Hematopoietic multipotent progenitor cell treated with erythropoietin and hydrocortisone succinate and interleukin-3 and kit ligand, for 15 days (in vitro differentiated cells): Measurements from ENCODE around the gene RAD51B.

Source experiments
- DNase-seq: peaks from one replicate; pipeline ENCODE4 v3.0.0-alpha.2; 2015; ENCODE audit warnings: low spot score

The RAD51B gene

DNA sequence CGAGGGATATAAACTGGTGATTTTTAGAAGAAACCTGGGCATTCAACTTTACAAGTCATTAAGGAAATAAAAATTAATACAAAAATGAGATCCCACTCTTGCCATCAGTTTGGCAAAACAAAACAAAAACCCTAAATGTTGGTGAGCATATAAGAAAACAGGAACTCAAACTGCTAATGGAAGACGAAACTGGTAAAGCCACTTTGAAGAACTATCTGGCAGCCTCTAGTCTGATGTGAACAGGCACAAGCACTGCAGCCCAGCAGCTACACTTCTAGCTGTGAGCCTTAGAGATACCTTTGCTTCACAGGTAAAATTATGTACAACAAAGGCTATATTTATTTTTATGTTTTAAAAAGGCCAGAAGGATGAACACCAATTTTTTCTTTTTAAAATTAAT is 513.7 kb downstream of the RAD51B start:
- DNase-seq: no peak

DNA sequence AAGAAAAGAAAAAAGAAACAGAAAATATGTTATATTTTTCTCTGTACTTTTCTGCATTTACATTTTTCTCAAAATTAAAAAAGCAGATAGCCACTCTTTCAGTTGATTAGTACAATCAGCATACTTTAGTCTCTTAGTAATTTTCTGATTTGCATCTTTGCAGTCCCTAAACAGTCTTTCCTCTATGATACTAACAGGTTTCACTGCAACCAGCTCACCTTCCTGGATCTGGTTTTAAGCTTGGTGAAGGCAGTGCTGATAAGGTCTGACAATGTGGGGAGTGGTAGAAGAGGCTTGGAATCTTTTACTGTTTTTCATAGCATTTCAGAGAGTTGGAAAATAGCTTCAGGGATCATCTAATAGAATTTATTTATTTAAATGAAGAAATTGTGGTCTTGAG is 515.7 kb downstream of the RAD51B start:
- no peak for DNase-seq

DNA sequence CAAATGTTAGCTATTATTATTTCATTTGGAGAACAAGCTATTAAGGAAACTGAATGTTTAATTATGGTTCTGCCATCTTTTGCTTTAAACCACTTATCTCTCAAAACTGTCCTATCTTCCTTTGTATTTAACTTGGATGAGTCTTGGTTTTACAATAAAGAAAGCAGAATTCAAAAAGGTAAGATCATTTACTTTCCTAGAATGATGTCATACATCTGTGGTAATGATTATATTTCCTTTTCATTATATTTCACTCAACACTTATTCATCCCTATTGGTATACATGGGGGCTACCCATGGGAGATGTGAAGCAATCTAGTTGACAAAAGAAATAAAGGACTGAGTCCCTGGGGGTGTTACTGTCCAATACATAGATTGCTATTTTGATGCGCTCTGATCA is 516.6 kb downstream of the RAD51B start:
- no peak for DNase-seq

DNA sequence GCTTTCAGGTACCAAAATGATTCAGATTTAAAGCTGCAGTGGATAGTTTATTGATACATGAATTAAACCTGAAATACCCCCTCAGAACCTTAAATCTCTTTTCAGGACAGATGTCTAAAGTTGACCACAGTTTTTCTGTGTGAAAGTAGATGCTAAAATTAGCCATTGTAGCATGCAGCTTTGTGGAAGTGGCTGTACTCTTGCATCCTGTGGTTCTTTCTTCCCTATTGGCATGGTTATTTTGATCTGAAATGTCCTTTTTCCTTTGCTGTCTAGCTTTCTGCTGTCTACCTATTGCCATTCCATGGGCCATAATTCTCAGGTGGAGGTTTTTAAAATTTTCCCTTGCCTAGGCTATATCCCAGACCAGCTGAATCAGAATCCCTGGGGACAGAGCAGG is 517.7 kb downstream of the RAD51B start:
- no peak for DNase-seq

DNA sequence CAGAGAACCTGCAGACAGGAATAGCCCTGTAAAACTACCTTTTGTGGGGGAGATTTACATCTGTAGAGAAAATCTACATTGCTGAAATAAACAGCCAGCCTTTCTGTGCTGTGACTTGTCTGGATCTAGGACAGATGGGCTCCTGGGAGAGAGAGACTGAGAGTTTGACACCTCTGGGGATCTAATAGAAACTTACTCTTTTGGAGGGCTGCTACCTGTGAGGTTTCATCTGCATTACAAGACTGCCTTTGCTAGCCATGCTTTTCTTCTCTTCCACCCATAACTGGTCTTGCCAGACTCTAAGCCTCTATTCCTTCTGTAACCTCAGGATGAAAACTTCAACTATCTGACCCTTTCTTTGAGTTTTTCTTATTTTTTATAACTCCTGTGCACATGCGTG is 520.7 kb downstream of the RAD51B start:
- DNase-seq: no peak

DNA sequence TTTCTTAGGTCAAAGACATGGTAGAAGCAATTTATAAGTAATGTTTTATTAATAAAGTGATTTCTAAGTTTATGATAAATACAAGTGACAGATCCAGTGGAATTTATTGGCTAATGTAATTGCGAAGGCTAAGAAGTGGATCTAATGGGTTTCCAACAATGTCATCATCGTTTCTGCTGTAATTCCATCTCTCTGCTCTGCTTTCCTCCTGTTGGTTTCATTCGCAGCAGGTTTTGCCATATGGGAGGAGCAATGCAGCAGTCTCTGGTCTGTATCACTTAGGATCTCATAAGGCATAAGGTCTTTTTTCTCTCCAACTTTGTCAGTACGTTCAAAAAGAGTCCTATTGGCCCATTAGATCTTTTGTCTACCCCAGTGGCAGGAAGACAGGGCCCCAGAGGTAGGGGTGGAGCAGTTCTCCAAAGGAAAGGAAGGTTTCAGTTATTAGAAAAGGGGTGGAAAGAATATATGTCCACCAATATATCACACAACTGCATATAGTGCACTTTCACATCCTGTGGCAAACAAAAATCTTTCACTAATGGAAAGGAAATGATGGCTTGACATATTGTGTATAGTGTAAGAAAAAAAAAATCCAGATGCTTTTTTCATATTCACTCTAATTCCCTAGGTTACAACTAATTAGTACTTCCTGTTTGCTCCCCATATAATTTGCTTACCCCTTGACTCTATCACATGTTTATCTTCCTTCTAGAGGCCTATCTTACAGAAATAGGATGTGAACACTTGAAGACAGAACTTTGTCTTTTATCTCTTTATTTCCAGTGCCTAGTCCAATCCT is 522.0 kb downstream of the RAD51B start:
- DNase-seq: no peak

DNA sequence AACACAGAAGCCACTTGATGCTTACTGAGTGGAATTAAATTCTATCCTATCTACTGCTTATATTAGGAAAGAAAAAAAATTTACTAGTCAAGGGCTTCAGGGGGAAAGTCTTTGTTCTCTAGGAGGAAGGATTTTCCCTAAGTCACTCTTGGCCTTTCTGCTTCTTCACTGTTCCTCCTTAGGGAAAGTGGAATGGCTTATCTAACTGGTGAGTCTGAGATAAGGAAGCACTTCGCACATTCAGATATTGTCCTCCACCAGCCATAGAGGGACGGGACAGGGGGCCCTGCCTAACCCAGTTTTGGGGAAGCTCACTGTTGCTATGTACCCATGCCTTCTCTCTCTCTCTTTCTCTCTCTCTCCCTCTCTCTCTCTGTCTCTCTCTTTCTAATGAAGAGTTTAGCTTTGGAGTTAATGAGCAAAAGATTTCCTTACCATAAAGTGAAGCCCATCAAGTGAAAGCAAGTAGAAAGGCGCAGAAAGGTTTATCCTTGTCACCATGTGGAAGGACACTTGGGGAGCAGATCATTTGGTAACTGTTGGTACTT is 522.7 kb downstream of the RAD51B start:
- no peak for DNase-seq

DNA sequence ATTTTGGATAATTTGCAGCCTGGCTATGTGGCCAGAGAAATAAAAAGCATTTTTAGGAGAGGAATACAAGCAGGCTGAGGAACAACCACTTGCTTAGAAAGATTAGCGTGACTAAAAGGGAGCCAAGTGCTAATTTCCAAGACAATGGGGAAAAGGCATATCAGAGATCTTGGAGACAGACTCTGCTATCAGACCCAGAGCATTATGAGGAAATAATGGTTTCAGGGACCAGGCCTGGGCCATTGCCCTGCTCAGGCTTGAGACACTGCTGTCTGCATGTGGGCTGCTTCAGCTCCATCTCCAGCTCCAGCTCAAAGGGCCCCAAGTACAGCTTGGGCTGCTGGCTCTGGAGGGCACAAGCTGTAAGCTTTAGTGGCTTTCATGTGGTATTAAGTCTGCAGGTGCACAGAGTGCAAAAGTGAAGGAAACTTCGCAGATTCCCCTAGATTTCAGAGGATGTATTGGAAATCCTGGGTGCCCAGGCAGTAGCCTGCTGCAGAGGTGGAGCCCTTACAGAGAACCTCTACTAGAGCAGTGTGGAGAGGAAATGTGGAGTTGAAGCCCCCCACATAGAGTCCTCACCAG is 524.0 kb downstream of the RAD51B start:
- DNase-seq: no peak

DNA sequence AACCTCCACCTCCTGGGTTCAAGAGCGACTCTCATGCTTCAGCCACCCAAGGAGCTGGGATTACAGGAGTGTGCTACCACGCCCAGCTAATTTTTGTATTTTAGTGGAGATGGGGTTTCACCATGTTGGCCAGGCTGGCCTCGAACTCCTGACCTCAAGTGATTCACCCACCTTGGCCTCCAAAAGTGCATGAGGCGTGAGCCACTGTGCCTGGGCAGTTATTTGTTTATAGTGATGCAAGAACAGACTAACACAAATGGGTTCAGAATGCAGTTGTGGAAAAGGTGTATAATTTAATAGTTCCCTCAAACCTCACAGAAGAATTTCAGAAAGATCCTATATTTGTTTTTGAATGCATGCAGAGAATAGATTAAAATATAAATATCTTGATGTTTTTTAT is 526.2 kb downstream of the RAD51B start:
- no peak for DNase-seq

DNA sequence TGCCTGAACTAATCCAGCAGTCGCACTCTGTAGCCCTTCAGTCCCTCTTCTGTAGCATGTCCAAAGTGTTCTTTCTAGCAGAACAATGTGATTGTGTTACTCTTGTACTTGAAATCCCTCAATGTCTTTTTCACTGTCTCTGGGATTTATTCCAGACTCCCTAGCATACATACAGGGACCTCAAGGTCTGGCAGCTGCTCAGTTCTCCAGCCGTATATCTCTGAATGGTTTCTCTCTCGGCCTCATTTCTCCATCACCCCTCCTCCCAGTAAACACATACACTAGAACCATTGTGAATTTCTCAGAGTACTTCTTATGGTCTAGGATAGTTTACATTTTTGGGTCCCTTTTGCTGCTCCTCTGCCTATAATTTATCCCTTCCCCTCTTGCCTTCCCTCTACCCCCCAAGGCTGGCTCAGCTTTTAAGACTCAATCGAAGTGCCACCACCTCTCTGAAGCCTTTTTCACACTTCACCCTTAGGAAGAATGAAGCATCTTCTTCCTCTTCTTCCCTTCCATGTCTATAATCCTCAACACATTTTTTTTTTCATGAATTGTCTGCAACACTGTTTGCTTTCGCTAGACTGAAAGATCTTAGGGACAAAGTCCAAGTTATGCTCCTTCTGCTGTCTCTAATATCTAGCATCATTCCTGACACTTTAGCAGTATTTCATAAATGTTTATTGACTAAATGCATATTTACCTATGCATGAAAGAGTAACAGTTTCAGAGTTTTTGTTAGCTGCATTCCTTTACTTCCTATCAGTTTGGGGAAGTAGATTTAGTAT is 527.2 kb downstream of the RAD51B start:
- no peak for DNase-seq

DNA sequence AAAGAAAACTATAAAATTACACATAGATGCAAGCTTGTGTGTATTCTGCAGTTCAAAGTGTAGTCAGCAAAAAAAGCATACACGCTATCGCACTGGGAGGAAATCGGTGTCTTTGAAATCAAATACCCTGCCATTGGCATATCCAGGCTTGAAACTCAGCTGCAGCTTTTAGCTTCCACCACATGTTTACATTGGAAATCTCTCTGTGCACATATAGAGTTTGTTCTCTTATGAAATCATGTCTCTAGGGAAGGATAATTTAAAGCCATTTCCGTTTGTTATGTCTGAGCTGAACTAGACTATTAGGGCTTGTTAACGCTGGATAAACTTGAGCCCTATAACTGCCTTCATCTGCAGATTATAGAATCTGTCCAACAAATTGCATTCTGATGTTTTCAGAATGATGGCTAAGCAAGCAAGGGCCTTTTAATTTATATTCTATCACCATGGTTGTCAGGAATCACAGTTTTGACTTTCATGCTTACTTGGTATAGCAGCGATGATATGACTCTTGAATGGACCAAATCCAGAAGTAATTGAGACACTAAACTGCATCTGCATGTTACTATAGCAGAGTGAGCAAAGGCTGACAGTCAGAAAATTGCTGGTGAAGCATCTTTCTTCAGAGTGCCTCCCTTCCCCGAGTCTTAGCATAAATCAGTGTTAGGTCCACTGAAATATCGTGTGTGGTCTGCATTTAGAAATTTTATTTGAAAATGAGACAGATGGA is 530.5 kb downstream of the RAD51B start:
- no peak for DNase-seq

DNA sequence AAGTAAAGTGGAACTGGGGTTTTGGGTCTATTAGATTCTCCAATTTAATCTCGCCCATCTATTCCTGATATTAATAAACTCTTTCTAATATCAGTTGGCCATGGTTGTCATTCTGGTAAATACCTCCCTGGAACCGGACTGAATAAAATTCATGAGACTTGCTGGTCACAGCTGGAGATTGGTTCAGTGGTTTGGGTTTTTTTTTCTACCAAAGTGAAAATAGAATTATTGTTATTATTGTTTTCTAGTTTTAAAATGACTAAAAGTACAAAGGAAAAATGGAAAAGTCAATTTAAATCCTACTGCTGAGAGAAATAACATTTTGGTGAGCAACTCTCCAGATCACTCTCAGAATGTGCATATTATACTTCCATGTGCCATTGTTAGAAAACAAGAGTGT is 535.8 kb downstream of the RAD51B start:
- DNase-seq: no peak

DNA sequence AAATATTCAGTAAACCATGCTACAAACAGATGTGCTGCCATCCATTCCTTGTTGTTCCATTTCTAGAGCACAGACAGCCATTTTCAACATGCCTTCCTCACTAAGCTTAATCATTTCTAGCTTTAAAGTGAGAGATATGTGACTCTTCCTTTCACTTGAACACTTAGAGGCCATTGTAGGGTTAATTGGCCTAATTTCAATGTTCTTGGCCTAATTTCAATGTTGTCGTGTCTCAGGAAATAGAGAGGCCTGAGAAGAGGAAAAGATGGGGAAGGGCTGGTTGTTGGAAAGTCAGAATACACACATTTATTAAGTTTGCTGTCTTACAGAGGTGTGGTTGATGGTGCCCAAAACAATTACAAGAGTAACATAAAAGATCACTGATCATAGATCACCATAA is 538.2 kb downstream of the RAD51B start:
- no peak for DNase-seq

DNA sequence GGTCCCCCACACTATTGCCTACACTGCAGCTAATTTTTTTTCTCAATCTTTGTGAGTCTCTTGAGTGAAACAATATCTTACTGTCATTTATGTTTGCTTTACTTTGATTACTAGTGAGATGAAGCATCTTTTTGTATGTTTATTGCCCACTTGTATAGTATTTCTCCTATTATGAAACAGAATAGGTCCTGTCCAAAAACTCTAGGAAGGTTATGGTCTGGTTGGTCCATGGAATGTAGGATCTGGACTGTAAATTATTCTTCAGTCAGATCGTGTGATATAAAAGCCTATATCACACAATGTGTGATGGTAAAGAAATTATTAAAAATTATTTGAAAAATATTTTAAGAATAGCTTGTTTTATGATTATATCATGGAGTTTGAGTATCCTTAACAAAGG is 538.9 kb downstream of the RAD51B start:
- DNase-seq: no peak

DNA sequence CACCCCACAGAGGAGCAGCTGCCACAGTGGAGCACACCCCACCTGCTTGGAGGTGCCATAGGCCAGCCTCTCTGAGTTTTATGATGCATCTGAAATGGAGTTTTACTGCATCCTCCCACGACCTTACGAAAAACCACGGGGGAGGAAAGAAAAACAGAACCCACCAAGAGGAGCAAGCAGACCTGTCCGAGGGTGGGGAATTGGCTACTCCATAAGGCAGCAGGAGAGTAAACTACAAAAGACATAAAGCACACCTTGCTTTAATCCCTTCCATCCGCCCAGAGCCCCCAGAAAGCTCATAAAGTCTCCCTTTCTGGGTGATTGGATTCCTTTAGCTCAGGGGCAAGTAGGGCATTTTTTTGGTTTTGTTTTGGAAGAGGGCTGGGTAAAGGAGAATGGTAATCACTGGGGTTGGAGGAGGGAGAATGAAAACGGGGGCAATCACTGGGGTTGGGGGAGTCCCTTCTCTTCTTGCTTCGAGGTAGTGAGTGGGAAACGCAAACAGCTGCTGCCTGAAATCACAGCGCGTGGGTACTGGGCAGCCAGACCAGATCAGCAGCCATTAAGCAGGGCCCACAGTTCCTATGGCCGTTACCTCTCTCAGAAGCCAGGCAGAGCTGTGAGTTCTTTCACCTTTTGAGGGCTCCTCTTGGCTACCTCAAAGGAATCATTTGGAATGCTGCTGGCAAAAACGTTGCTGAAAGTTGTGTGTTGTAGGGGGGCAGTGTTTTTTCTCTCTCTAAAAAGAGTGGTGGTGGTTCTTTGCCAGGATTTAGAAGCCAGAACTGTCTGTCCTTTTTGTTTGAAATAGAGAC is 539.6 kb downstream of the RAD51B start:
- DNase-seq: no peak

DNA sequence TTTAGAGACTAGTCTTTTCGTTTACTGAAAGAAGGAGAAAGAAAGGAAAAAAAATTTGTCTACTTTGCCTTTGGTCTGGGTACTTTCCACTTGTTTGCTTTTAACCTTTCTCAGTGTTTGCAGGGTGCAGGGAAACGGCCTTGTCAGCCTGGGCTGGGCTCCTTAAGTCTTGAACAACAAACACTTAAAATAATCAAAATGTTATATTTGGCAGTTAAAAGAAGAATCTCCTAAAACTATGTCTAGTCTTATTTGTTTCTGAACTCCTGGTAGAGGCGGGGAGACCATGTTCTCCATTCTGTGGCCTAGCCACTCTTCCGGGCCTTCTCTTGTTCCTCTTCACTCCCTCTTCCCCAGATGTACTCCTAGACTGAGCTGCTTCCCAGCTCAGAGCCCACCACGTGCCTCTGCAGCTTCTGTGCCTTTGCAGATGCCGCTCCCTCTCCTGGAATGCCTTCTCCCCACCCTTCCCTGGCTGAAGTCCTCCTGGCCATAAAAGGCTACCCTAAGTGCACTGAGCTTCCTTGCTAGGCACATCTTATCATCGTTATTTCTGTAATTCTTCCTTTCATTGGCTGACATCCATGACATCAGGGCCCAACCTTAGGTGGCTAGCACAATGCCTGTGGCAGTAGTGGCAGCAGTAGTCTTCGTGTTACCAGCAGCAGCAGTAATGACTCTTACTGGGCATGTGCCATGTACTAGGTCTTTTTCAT is 540.4 kb downstream of the RAD51B start:
- peak; percentile 10 for DNase-seq

DNA sequence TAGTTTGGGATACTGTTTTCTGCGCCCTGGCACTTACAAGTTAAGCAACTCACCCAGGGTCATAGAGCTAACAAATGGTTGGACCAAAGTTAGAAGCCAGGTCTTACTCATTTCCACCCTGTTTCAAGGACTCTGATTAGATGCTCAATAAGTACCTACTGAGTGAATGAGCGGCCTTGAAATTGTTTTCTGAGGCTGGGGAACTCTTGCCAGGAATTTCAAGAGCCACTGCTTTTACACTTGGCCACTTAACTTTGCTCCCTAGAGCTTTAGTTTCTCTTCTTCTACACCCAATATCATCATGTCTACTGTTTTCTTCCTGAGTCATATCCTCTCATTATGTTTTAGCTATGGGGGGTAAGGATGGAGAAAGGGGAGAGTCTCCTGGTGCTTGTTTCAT is 541.7 kb downstream of the RAD51B start:
- DNase-seq: no peak

DNA sequence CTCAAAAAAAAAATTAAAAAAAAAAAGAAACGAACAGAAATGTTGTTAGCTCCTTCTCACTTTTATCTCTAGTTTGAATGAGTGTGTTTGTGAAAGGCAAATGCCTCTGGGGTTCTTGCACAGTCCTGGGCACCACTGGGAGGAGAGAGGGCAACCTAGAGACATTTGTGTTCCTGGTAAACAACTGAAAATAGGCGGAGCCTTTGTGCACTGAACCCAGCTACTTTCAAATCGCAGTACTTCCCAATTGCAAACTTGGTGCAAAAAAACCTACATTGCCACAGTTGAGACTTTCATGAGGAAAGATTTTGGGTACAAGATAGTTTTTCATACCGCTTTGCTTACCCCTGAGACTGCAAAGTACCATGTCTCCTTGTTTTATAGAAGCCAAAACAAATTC is 543.3 kb downstream of the RAD51B start:
- DNase-seq: no peak

DNA sequence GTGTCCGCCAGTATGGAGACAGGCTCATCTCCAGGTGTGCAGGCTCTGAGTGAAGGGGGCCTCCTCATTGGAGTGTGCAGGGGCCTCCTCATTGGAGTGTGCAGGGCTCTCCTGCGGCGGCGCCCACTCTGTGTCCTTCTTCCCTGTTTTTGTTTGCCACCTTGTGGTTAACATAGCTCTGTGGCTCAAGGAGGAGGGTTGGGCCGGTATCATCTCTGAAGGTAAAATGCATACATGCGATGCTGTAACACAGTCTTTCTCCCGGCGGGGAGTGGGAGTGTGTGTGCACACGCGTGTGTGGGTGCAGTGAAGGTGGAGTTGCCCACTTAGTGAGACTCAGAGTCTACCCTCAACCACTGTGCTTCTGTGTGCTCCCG is 543.9 kb downstream of the RAD51B start:
- no peak for DNase-seq

DNA sequence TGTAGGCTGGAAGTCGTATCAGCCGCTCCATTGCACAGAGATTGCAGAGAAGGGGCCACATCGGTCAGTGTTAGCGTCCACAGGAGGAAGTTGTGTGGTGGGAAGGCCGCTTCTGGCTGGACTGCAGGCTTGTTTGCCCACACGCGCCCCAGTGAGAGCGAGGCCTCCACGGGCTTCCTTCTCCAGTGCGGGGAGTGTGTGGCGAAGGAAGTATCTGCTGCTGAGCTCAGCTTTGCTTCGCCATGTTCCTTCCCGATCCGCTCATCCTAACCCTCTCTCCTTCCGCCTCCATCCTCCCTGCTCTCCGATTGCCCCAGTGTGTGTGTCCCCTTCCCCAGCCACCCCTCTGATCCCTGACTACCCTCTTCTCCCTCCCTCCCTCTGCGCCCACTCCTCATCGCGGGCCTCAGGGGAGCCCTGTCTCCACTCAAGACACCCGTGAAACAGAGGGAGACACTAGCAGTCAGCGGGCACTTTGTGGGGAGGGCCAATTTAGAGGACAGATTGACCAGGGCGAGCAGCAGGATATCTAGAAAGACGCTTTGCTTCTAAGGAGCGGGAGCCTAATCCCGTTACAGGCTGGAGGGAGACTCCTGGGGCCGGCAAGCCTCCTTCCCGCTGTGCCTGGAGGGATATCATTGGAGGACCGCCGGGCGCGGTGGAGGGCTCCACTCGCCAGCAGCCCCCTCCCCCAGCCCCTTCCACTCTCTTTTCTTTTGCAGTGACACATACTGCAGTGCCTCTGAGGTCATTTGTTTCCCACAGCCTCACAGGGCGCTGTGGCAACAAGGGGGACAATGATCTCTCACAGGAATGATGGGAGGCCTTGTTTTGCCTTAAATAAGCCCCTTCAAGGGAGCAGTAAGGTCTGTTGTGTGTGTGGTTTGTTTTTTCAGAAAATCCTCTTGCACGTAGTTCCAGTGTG is 544.5 kb downstream of the RAD51B start:
- DNase-seq: no peak
